HG02885 (cell line): ENCODE results near the gene POU3F2.

ENCODE experiments used
- ATAC-seq: cut with Tn5 transposase; IDR thresholded peaks from one replicate; pipeline ENCODE4 v1.9.1; 2021; ENCODE audit warnings: mild to moderate bottlenecking; ENCODE audit not compliant: unreplicated experiment, poor library complexity

POU3F2 gene

DNA sequence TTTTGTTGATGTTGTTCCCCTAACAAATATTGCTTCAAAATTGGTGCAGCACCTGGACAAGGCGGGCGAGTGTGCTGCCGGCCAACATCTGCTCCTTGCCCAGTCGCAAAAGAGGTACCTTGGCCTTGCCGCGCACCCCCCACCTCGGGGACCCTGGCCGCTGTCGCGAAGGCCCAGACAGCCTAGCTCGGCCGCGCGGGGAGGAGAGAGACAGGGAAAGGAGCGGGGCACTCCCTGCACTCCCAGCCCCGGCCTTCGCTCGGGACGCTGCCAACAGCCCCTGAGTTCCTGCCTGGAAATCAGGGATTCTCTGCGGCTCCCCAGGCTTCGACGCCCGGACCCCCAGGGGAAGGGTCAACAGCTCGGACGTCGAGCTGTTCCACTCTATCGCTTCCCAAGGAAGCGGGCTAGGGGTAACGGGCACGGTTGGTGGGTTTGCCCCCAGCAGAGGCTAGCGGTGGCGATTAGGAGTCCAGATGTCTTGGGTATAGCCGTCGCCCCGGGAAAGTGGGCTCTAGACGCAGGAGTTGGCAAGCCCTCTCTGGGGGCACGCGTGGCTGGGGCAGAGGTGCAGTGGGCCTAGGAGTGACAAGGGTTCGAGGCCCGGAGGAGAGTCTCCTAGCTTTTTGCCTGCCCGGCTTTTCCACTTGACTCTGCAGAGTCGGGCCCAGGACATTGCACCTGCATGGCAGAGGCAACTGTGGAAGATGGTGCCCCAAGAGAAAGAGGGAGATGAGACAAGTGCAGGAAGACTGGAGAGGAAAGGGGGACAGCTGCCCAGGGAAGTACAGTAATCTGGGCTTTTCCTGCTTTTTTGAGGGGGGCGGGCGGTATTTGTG, 8.2 kb downstream of the POU3F2 start:
- no peak for ATAC-seq

DNA sequence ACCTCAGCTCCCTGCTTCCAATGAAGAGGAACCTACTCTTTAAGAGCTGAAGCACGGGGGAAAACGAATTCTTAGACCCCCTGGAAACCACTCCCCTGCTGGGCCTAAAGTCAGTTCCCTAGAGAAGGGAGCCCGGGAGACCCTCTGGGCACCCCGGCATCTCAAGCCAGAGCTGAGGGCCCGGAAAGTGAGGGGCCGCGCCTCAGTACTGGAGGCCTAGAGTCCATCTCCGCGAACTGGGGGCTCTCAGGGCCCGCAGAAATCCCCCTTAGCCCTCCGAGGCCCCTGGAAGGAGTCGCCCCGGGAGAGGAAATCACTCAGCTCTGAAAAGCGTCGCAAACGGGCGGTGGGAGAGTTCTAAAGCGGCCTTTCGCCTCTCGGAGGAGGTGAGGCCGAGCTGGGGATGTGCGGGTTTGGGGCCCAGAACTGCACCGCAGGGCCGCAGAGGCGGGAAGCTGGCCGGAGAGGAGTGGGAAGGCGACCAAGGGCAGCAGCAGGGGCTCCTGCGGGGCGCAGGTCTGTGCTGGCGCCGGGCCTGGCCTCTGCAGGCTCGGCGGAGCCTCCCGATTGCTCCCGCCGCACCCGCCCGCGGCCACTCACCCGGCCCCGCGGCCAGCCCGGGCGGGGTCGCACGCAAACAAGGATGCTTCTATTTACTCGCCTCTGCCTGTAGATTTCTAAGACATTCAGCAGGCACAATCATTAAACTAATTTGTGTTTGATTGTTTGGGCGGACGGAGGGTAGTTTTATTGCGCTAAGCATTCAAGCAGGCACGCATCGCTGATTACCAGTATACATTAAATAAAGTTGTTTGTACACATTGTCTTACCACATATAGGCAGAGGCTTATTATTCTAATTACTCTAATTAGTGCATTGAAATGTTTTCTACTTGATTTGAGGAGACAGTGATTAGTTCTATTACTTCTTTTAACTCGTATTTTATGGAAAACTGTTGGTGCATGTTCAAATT, 9.2 kb downstream of the POU3F2 start:
- no peak for ATAC-seq

- ATAC-seq = no peak
Observed at GRCh38 chr6:98844244-98845210, 10.2 kb downstream of the POU3F2 start.

GRCh38 chr6:98845211-98846020, 11.0 kb downstream of the POU3F2 start:
- ATAC-seq = peak; percentile 63

- no peak for ATAC-seq
Observed at GRCh38 chr6:98846021-98846380, 11.6 kb downstream of the POU3F2 start.

GRCh38 chr6:98847416-98847778, 13.0 kb downstream of the POU3F2 start:
- no peak for ATAC-seq

DNA sequence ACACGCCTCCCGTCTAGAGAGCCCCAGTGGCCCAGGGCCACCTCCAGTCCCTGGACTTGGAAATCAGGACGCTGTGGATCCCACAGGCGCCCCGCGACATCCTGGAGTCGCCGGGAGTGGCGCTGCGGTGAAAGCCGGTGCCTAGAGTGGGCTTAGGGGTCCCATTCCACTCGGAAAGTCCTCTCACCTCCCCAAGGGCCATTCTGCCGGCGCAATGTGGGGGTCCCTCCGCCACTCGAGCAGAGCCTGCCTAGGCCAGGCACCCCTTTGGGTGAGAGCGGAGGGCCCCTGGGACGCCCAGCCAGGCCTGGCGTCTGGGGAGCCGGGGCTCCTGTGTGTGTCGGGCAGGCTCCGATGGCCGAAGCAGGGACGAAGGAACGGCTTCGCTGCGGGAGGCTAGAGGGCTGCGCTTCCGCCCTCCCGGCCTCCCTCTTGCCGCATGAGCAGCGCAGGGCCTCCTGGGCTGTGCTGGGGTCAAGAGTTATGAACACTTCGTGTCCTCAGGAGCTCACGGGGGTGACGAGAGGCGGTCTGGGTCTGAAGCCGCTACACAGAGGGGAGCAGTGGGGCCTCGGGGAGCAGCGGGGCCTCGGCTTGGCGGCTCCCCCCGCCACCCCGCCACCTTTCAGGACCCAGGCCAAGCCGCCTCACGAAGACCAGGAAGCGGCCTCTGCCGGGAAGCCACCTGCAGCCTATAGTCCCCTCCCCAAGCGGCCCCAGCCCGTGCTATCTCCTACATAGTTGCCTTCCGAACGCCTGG, 13.6 kb downstream of the POU3F2 start:
- peak; percentile 51 for ATAC-seq

DNA sequence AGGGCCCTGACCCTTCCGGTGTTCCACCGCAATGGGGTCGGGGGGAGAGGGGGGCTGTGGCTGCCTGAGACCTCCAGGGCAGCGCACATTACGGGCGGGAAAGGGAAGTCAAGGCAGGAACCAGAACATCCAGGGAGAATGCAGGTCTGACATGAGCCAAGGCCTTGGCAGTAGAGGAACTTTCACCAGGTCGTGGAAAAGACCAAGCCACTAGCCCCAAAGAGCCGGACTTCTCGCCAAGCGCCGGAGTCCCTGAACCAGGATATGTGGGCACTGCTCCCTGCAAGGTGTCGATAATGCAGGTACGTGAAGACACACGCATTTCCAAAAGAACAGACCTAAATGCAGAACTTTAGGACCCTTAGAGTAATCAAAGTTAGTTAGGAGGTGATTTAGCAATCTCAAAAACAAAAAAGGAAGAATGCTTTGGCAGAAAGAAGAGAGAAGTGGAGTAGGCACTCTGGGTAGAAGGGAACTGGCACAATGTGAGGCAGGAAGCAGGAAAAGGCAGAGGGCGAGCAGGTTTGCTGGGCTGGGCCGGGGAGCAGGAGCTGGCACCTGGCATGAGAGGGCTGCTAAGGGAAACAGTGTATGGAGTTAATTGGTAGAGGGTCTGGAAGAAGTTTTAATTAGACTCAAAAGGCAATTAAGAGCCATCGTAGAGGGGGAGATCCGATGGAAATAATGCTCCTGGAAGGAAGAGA, 14.3 kb downstream of the POU3F2 start:
- no peak for ATAC-seq

DNA sequence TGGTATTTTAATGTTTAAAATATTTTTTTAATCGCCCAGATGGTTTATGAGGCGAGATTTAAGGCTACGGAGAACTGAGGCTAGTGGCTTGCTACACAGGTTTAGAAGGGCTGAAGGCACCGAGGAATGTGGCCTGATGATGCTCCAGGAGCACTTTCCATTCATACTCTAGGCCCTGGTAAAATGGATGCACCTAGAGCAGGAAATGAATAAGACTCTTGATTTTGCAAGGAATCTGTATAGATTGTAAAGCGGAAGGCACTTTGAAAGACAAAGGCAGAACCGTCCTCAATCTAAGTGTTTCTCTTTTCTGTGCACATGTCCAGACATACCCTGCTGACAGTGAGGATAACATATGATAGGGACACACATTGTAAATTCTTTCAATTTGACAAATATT, 30.1 kb downstream of the POU3F2 start:
- ATAC-seq = no peak

DNA sequence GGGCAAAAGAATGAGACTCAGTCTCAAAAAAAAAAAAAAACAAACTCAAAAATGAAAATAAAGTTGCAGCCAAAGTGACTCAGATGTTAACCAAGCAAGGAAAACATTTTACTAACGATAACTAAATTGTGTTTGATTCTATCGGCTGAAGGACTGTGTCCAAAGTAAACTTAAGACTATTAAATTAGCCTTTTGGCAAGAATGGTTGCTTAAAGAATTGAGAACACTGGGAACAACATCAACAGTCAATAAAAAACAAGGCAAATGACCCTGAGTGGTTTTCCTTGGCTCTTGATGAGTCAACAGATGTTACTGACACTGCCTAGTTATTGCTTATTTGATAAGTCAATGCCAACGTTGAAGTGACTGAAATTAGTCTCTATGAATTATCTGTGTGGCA, 36.7 kb downstream of the POU3F2 start:
- no peak for ATAC-seq

DNA sequence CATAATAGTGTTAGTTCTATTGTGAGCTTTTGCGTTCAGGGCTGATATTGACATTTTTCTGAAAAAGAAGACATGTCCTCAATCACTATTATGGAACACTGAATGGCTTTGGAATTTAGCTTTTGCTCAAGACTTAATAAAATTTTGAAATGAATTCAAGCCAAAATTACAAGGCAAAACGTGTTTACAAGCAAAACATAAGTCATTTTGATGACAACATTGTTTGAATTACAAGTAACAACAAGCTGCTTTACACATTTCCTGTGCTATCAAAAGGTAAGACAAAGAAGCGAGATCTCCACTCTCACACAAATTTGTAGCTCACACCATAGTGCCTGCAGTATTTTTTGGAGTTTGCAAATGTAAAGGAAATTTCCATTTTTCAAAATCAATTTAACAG, 37.4 kb downstream of the POU3F2 start:
- no peak for ATAC-seq

GRCh38 chr6:98875375-98875774, 41.0 kb downstream of the POU3F2 start:
- ATAC-seq = no peak

DNA sequence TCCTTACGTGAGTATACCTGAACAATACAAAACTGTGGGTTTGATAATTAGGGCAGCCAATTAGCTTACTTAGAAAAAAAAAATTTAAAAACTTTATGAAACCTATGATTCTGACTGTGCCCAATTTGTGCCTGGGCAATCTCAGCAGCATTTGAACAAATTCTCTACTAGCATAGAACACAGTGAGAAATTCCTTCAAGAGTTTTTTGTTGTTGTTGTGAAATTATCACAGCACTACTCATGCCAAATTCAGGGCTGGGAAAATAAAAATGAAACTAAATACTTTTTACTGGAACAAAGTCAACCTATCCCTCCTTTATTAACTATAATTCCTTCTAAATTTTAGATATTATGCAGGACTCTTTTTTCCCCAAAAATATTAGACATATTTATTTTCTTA, 42.9 kb downstream of the POU3F2 start:
- no peak for ATAC-seq

GRCh38 chr6:98880486-98880885, 46.1 kb downstream of the POU3F2 start:
- ATAC-seq = peak; percentile 89

GRCh38 chr6:98885330-98885729, 51.0 kb downstream of the POU3F2 start:
- no peak for ATAC-seq

- no peak for ATAC-seq
Observed at GRCh38 chr6:98887650-98888049, 53.3 kb downstream of the POU3F2 start.
